A549 (cell line): ENCODE data around the gene DYRK1A.
"Not testable (repeated sequence)": the region's sequence is repeated elsewhere in the genome, so short reads cannot be mapped to it uniquely, and the experiment has no call there.

Experiments used
- CHD2 ChIP-seq: fragments of 150-350 bp; IDR thresholded peaks from 2 replicates; pipeline ENCODE4 v1.6.1; 2014; ENCODE audit warnings: low read length; ENCODE audit not compliant: partially characterized antibody
- CTCF ChIP-seq: fragments of >200 bp; sonication (Bioruptor Twin); formaldehyde crosslinking; IDR thresholded peaks from 3 replicates; pipeline ENCODE4 v1.5.1; 2016
- EP300 ChIP-seq, 2 experiments: fragments of >200 bp; sonication (Bioruptor Twin); formaldehyde crosslinking; IDR thresholded peaks; 2 replicates in 1 of 2; 3 replicates in 1 of 2; pipeline ENCODE4 v1.6.1; 2016 to 2017
- HDAC2 ChIP-seq: fragments of 200-600 bp; sonication (generic); IDR thresholded peaks from 2 replicates; pipeline ENCODE4 v1.6.1; 2016
- HMGXB4 ChIP-seq: fragments of 250-450 bp; sonication (Bioruptor Pico); IDR thresholded peaks from 2 replicates; pipeline ENCODE4 v1.5.0; 2021; ENCODE audit warnings: mild to moderate bottlenecking, moderate library complexity, borderline replicate concordance
- JUN ChIP-seq, 2 experiments: fragments of >200 bp; sonication (Bioruptor Twin); formaldehyde crosslinking; IDR thresholded peaks; 2 replicates in 1 of 2; 3 replicates in 1 of 2; pipeline ENCODE4 v1.6.1; 2016 to 2017
- JUNB ChIP-seq: fragments of >200 bp; sonication (Bioruptor Twin); formaldehyde crosslinking; IDR thresholded peaks from 2 replicates; pipeline ENCODE4 v1.6.1; 2016
- KDM1A ChIP-seq: fragments of 200-600 bp; sonication (generic); IDR thresholded peaks from 2 replicates; pipeline ENCODE4 v1.6.1; 2016; ENCODE audit warnings: low read depth, mild to moderate bottlenecking
- MAFK ChIP-seq: fragments of 450-650 bp; IDR thresholded peaks from 2 replicates; pipeline ENCODE4 v1.6.1; 2014; ENCODE audit not compliant: partially characterized antibody
- POLR2A ChIP-seq: IDR thresholded peaks from 2 replicates; pipeline ENCODE4 v1.6.1; 2012; ENCODE audit warnings: mild to moderate bottlenecking, low read length
- RARB ChIP-seq: fragments of 250-450 bp; sonication (Bioruptor Pico); IDR thresholded peaks from 2 replicates; pipeline ENCODE4 v1.8.0; 2021; ENCODE audit warnings: mild to moderate bottlenecking, moderate library complexity
- RNF2 ChIP-seq: fragments of 200-600 bp; sonication (generic); IDR thresholded peaks from 2 replicates; pipeline ENCODE4 v1.6.1; 2016; ENCODE audit warnings: low read depth, mild to moderate bottlenecking, antibody characterized with exemption, moderate library complexity, borderline replicate concordance
- SMC3 ChIP-seq: fragments of >200 bp; sonication (Bioruptor Twin); formaldehyde crosslinking; IDR thresholded peaks from 3 replicates; pipeline ENCODE4 v1.6.1; 2018; ENCODE audit warnings: inconsistent platforms
- SREBF2 ChIP-seq: fragments of 450-650 bp; IDR thresholded peaks from 2 replicates; pipeline ENCODE4 v1.6.1; 2014; ENCODE audit warnings: mild to moderate bottlenecking, moderate library complexity

GRCh38 chr21:37328147-37328546 is 38.4 kb upstream of the DYRK1A start:
- TF ChIP-seq CHD2; CTCF; HMGXB4 (CRISPR knock-in tag); EP300 (IDR thresholded peaks at IDR 0.05); POLR2A; RNF2; KDM1A; JUNB; HDAC2; RARB (CRISPR knock-in tag); MAFK; SREBF2; JUN (IDR thresholded peaks at IDR 0.05); SMC3: not testable (repeated sequence)
